Fibroblast of skin of right quadriceps (primary cell): ENCODE data around the gene SPACDR.

ENCODE experiments used
- DNase-seq: peaks from one replicate; pipeline ENCODE4 v3.0.0-alpha.2; 2013

Gene SPACDR

GRCh38 chr7:100407285-100408180, 56.5 kb downstream of the SPACDR start:
- peak; percentile 72 for DNase-seq

GRCh38 chr7:100406767-100407166, 57.3 kb downstream of the SPACDR start:
- DNase-seq, result peak; percentile 43
